ENCODE results near the gene SLC35F4. TPM values are rescaled to one million over a fixed set of nuclear protein-coding genes. Genes with fewer than 3 reads are reported as not detected.

SLC35F4 gene
- total RNA-seq, 1 experiment from 2014 or later, result 0.88 TPM

DNA sequence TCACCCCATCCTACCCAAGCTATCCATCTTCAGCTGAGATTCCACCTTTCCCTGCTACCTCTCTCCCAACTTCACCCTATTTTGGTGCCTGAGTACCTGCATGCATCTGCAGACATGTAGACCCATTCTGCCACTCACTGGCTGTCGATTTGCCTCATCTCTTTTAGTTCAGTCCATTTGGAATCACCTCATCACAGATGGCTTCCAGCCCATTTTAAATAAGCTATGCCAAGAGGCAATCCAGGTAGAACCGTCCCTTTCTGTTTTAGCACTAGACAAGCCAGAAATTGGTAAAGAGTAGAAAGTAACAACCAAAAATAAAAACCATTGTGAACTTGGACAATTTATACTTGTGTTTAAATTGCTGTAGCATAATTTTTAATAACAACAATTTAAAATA lies 11.3 kb downstream of the SLC35F4 start:
- peak; percentile 74 for DNase-seq (ENCODE audit: low spot score)
- in situ Hi-C loops (cut with HindIII; ENCODE audit: low sequenced_read_pairs), result no loop called here

DNA sequence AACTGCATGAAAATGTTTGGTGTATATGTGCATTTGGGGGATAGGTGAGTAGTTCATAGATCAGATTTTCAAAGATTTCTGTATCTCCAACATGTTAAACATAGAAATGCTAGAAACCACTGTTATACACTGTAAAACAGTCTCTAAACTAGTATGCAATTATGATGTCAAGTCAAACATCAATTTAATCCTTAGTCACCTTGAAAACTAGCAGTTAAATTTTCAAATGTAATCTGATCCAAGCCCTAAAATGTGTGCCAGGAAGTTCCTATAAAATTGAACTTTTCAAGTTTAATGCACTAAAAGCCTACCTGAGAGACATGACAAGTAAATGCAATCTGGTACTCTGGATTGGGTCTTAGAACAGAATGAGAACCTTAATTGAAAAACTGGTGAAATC lies 14.5 kb downstream of the SLC35F4 start:
- in situ Hi-C loops (cut with HindIII; ENCODE audit: low sequenced_read_pairs), result no loop called here
- DNase-seq (ENCODE audit: low spot score), result no peak

DNA sequence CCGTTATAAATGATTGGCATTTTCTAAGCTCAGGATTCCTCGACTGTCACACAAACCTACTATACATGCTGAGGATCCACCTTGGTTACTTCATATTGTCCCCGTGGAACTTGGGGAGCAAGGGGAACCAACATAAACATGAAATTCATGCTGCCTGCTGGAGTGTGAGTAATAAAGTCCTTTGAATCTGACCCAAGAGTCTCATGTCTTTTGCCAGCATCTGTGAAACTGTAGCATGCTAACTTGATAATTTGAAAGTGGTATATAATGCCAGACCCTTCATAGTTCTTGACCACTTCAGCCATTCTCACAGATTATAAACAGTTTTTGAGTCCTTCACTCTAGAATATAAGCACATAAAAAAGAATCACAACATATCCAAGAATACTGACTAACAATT lies 17.1 kb downstream of the SLC35F4 start:
- no peak for DNase-seq (ENCODE audit: low spot score)
- in situ Hi-C loops (cut with HindIII; ENCODE audit: low sequenced_read_pairs), result no loop called here

DNA sequence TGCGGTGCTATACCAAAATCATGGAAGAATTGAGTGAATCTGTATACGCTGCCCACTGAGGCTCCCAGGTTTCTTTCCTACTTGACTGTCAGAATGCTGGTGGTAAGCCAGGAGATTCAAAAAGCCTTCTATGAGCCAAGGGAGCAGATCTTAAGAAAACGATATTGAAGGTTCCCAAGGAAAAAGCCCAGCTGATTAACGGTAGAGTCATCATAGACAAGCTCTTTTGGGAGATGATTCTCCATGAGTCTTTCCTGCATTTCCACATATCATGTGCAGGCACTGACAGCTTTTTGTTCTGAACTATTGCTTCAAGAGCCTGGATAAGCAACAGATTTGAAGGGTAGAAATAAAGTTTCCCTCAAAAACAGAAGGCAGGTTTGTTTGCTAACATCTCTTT lies 17.5 kb downstream of the SLC35F4 start:
- DNase-seq (ENCODE audit: low spot score), result no peak
- in situ Hi-C loops (cut with HindIII; ENCODE audit: low sequenced_read_pairs), result no loop called here

DNA sequence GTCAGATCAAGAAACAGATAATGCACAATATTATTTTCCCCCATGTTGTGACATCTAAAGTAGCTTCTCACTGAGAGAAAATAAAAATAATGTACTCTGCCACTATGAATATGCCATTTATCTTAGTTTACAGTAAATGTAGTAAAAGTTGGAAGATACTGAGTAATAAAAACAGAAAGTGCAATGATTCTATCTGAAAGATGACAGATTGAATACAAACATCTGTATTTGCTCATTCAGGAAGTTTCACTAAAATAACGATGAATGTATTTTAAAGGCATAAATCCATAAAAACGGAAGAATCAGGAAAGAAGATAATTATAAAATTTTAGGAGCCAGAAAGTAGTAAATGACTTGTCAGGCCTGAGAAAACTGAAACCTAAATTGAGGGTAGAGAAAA lies 18.2 kb downstream of the SLC35F4 start:
- DNase-seq (ENCODE audit: low spot score), result no peak
- in situ Hi-C loops (cut with HindIII; ENCODE audit: low sequenced_read_pairs), result no loop called here

DNA sequence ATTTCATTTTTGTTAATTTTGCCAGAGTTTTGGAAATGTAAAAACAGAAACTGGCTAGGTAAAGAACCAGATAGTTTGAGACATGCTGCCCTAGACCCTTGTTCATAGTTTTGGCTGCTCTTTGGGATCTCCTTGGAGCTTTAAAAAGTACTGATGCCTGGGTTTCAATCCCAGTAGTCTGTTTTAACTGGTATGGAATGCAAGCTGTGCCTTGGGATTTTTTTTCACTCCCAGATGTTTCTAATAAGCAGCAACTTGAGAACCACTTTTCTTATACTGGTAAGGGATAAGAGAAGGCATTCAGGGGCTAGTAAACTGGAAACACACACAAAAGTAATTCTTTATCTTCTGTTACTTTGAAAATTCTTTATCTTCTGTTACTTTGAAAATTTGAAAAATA lies 18.8 kb downstream of the SLC35F4 start:
- DNase-seq (ENCODE audit: low spot score), result no peak
- in situ Hi-C loops (cut with HindIII; ENCODE audit: low sequenced_read_pairs), result no loop called here

DNA sequence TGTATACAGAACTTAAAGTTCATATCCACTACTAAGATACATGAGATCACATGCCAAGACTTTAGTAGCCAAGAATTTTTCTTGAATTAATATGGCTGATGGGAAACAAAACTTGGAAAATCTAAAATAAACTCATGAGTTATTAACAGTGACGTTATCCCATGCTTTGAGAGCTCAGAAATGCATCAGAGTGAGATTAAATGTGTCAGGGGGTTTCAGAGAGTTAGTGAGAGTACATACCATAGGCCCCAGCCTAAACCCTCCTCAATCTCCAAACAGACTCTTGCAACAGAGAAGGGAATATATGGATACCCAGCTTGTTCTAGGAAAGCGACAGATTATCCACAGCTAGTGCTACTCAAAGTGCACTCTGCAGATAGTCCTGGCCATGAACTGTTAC lies 19.3 kb downstream of the SLC35F4 start:
- no peak for DNase-seq (ENCODE audit: low spot score)
- in situ Hi-C loops (cut with HindIII; ENCODE audit: low sequenced_read_pairs), result no loop called here

DNA sequence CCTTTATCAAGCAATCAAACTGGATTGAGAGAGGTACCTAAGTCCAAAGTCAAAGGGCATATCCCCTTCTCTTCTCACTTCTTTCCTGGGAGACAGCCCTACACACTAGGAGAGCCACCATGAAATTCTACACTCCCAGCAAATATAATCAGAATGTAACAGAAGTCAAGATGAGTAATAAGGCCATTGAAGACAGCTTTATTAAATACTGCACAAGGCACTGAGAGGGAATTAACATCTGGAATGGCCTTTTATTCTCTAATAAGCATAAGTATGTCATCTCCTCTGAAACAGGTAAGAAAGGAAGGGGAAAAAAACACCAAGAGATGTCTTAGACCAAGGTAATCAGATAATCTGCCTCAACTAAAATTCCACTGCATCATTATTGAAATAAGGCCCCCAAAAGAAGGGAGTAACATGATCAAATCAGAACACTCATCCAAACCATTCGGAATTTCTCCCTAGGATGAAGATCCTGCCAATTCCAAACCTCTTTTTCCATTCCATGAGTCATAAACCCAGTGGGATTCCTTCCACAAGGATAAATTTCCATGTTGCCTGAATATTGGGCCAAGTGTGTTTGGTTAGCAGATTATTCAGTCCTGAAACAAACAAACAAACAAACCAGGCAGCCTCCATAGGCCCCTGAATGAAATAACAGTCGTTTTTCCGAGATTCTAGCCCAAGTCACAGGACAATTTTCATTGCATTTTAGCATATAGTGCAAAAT lies 19.9 kb downstream of the SLC35F4 start:
- in situ Hi-C loops (cut with HindIII; ENCODE audit: low sequenced_read_pairs), result no loop called here
- no peak for DNase-seq (ENCODE audit: low spot score)

DNA sequence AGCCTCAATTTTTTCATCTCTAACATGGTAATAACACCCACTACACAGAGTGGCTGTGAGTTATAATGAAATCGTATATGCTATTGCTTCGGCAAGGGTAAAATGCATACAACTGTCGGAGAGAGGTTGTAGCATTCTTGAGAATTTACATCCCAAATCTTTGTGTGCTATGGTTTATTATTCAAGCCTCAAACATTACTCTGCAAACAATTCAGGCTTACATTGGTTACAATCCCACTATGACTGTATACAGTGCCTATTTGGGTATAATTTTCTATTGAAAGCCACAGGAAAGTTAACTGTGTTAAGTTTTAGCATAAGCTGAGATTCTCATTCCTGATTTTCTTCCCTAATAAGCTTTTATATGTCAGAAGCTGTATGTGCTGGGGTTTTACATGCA lies 20.6 kb downstream of the SLC35F4 start:
- DNase-seq (ENCODE audit: low spot score), result no peak
- in situ Hi-C loops (cut with HindIII; ENCODE audit: low sequenced_read_pairs), result no loop called here

DNA sequence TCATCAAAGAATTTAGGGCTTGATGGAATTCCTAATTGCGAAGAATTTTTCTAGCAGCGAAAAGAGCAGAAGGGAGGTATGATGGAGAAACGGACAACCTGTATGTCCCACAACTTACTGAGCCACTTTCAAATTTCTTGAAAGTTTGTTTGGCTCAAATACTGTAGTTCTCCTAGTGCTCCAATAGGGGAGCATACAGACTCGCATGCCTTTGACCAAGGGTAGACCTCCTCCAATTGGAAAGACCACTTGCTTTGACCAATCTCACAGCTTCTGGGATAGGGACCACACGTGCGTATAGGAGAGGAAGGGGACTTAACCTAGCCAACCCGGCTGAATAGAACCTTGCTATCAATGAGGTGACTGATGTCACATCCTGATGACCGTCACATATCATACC lies 28.6 kb downstream of the SLC35F4 start:
- DNase-seq (ENCODE audit: low spot score), result no peak
- in situ Hi-C loops (cut with HindIII; ENCODE audit: low sequenced_read_pairs), result no loop called here

DNA sequence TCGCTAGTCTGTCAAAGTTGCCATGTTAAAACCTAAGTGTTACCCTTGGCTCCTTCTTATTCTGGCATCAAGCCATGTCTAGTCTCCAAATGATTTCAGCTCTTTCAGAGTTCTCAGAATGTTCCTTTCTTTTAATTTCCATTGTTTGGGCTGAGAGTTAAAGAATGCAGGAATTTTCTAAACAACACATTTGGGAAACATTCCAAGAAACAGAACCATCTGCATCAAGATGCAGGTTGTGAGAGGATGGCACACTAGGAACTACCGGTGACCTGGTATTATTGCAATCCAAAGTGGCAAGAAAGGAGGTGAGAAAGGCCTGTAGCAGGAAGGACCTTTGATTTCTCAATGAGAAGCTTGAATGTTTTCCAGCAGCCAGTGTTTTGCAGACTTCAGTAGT lies 30.1 kb downstream of the SLC35F4 start:
- in situ Hi-C loops (cut with HindIII; ENCODE audit: low sequenced_read_pairs), result no loop called here
- peak; percentile 48 for DNase-seq (ENCODE audit: low spot score)

DNA sequence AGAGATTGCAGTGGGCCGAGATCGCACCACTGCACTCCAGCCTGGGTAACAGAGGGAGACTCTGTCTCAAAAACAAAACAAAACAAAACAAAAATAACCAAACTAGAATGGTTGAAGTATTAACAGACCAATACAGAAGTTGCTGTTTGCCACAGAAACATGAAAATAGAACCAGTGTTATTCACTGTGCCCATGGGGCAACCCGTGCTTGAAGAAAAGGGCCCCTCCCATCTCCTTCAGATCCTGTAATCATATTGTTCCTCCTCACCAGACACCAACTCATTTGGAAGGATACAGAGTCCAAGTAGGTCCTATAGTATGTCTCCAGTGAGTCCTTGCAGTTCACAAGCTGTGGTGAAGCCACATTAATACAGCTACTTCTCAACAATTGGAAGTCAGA lies 30.9 kb downstream of the SLC35F4 start:
- in situ Hi-C loops (cut with HindIII; ENCODE audit: low sequenced_read_pairs), result no loop called here
- no peak for DNase-seq (ENCODE audit: low spot score)

DNA sequence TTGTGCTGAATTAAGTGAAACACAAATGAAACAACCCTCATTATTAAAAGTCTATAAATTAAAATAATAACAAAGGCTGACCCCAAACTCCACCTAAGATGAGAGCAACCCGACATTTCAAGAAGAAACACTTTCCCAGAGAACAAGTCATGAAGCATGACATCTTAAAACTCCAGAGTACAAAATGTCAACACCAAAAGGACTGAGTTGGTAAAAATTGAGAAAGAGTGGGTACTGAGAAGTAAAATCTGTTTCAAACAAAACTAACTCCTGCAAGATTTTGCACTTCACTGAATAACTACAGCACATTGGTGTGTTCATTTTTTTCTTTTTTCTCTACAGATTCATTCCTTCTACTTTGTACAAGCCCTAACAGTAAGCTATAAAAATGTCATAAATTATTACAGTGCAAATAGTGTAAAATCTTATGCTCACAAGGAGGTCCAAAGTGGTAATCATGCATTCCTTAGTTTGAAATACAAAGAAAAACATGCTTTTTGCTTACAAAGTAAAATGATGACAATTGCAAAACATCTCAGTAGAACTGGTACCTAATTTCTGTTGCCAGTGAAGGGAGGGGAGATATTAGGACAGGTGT lies 31.8 kb downstream of the SLC35F4 start:
- DNase-seq (ENCODE audit: low spot score), result no peak
- in situ Hi-C loops (cut with HindIII; ENCODE audit: low sequenced_read_pairs), result no loop called here

DNA sequence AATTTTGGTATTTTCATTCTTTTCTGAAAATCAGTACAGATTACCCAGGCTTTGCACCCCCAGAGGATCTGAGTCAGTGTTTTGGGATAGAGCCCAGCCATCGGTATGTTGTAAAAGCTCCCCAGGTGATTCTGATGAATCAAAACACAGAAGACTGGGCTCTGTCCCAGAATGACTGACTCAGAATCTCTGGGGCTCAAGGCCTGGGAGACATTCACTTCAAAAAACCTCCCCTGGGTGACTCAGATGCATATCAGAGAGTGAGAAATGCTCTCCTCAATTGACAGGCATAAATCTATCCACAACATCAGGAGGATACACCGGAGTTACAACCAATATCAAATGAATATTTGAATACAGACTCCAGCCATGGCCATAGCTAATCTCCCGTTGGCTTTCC lies 32.6 kb downstream of the SLC35F4 start:
- DNase-seq (ENCODE audit: low spot score), result peak; percentile 82
- in situ Hi-C loops (cut with HindIII; ENCODE audit: low sequenced_read_pairs), result no loop called here

DNA sequence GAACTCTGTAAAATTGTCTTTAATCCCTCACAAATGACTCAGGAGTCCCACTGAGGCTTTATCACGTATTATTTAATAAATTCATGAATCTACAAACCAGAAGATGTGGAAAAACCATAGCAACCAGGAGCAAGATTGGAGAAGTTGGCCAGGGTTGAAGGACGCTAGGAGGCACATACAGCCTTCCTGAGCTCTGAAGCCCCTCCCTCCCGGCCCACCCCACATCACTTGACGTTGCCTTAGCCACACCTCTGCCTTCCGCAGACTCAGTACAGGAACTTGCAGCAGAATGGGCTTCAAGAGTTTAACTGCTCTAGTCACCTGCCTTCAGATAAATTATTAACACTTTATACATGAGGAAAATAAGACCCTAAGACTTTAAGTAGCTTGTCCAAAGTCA lies 33.9 kb downstream of the SLC35F4 start:
- in situ Hi-C loops (cut with HindIII; ENCODE audit: low sequenced_read_pairs), result no loop called here
- DNase-seq (ENCODE audit: low spot score), result no peak

DNA sequence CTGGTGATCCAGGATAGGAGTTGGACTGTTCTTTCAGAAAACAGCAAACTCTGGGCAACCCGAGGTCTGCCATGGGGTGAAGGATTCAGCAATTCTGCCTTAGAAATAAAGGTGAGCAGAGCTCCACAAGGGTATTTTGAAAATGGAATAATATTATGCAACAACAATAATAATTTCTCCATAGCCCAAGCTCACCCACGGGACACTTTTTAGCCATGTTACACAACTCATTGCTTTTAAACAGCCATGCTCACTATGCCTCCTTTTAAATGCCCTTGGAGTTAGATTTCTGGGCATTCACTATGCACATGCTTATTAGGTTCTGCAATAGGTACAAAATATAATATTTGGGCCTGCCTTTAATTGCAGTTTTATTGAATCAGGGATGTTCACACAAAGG lies 37.2 kb downstream of the SLC35F4 start:
- in situ Hi-C loops (cut with HindIII; ENCODE audit: low sequenced_read_pairs), result no loop called here
- DNase-seq (ENCODE audit: low spot score), result no peak

DNA sequence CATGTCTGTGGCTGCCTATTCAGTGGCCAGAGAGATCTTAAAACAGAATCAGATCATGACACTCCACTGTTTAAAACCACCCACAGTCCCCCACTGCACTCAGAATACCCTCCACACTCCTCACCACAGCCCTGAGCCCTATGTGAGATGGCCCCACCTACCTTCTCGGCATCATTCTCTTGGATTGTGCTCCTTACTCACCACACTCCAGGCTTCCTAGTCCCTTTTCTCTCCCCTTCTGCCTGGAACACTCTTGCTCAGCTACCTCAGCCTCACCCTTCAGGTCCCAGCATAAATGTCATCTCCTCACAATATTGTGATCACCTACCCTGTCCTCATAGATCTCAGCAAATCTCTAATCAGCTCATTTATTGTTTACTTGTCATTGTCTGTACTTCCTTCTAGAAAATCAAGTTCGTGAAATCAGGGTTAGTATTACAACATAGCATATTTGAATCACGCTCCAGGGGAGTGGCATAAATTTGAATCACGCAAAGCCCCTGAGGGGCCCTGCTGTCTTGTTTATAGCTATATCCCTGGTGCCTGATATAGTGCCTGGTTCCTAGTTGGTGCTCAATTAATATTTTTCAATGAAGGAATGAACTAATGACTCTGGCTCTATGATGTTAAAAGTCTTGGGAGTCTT lies 42.8 kb downstream of the SLC35F4 start:
- in situ Hi-C loops (cut with HindIII; ENCODE audit: low sequenced_read_pairs), result no loop called here
- DNase-seq (ENCODE audit: low spot score), result no peak

DNA sequence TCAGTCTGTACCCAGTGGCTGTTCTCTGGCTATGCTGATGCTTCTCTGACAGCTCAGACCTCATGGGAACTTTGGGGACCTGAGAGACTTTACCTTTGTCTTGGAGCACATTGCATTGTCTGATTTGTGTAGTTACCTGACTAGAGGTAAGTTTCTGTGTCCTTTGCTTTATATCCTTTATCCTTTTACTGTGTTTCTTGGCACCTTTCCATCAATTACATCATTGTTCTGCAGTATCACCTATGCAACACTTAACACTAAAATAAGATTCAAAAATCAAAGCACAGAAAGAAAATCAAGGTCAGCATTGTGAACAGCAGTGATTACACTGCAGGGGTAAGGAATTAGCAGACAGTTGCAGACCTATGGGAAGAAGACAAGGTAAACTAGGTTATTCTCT lies 43.8 kb downstream of the SLC35F4 start:
- DNase-seq (ENCODE audit: low spot score), result no peak
- in situ Hi-C loops (cut with HindIII; ENCODE audit: low sequenced_read_pairs), result no loop called here

DNA sequence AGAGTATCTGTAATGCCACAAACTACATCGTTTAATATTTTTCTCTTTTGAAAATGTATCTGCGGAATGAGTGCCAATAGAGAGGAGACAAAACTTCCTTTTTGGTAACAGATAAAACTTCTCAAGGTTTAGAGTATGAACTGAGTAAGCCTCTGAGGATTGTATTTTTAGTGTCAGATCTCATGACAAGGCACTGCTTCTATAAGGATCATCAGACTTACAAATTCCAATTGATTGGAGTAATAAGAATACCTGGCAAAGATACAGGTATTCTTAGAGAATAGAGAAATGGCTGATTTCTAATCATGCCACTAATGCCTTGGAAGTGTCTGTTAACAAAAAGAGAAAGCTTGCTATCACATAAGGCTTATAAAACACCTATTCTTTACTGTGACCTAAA lies 45.3 kb downstream of the SLC35F4 start:
- in situ Hi-C loops (cut with HindIII; ENCODE audit: low sequenced_read_pairs), result no loop called here
- no peak for DNase-seq (ENCODE audit: low spot score)

DNA sequence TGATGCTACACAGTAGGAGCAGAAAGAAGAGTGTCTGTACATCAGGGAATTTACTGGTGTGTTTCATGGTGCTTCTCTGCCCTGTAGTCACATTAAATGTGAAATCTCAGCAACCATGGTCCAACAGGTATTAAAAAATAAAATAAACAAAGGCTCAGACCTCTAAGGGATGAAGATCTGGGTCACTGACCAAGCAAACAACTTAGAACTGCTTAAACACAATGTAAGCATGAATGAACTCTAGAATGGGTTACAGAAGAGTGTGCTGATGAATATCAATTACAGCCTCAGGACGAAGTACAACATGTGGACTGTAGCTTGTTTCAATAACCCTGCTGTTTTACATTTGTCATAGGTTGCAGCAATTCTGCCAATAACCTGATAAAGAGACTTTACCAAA lies 47.4 kb downstream of the SLC35F4 start:
- no peak for DNase-seq (ENCODE audit: low spot score)
- in situ Hi-C loops (cut with HindIII; ENCODE audit: low sequenced_read_pairs), result no loop called here
